Memory B cell (primary cell): ENCODE results near the gene TFR2.
A peak's percentile ranks its signal among the peaks of the same experiment; 100 is the strongest.

ENCODE experiments used
- ATAC-seq: fragments of 150-1000 bp; cut with Tn5 transposase; 2 replicates; pipeline ENCODE4 v1.10.0; 2021; ENCODE audit warnings: low read depth, mild to moderate bottlenecking, moderate library complexity
- DNase-seq, 2 donors: peaks; one replicate each; pipeline ENCODE4 v3.0.0; 2022; ENCODE audit warnings: low spot score in 2 of 2
- H3K27ac Mint-ChIP-seq: one replicate; pipeline ENCODE4 v1.8.0; 2022; ENCODE audit warnings: mild to moderate bottlenecking, moderate library complexity, mixed read lengths
- H3K27me3 Mint-ChIP-seq: one replicate; pipeline ENCODE4 v1.8.0; 2022; ENCODE audit warnings: mixed read lengths
- H3K36me3 Mint-ChIP-seq: one replicate; pipeline ENCODE4 v1.8.0; 2022; ENCODE audit warnings: mild to moderate bottlenecking, mixed read lengths
- H3K4me1 Mint-ChIP-seq: one replicate; pipeline ENCODE4 v1.8.0; 2022; ENCODE audit warnings: mixed read lengths
- H3K4me3 Mint-ChIP-seq: one replicate; pipeline ENCODE4 v1.8.0; 2022; ENCODE audit warnings: mild to moderate bottlenecking, moderate library complexity, mixed read lengths
- H3K9me3 Mint-ChIP-seq: one replicate; pipeline ENCODE4 v1.8.0; 2022; ENCODE audit warnings: mixed read lengths

The TFR2 gene

DNA sequence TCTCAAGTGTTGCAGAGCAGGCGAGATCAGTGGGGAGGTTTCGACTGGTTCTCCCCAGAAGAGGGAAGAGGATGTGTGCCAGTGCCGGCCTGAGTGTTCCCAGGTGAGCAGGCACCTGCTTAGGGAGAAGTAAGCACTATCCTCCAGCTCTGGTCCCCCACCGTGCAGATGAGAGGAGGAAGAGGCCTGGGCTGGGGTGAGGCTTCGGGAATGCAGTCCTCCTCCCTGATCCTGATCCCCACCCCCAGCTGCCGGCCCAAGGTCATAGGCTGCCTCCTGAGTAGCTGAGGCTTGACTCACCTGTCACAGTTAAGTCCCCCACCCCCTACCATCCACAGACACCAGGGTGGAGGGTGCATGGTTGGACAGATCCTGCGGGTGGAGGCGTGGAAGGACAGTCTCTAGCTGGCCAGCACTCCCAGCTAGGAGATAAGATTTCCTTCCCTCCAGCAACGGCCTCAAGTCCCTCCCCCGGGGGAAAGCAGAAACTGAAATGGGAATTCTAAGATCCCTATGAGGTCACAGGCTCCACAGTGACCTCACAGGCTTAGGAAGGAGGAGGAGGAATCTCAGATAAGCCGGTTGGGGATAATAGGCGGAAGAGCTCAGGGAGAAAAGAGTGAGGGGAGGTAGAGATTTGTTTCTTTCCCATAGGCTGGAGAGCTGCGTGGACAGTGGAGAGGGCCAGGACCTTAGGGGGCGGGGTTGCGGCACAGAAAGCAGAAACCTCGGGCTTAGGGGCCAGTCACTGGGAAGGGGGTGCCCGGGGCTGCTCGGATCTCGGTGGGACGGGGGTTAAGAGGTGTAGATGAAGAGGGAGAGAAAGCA, 56.5 kb downstream of the TFR2 start:
- Mint-ChIP-seq H3K27me3 (peaks cover 2% of the 10 kb centered on the region), H3K27ac (peak overlapping the region; percentile 94), H3K36me3 (no peaks in the 10 kb centered on the region), H3K4me3 (peak overlapping the region; percentile 95), H3K9me3 (no peaks in the 10 kb centered on the region), H3K4me1 (peaks cover 28% of the 10 kb centered on the region)
- ATAC-seq: no peak
- DNase-seq: no peak

GRCh38 chr7:100584054-100584682, 57.2 kb downstream of the TFR2 start:
- Mint-ChIP-seq H3K4me3 (peak overlapping the region; percentile 95), H3K4me1 (peaks cover 28% of the 10 kb centered on the region), H3K36me3 (peaks cover 3% of the 10 kb centered on the region), H3K9me3 (no peaks in the 10 kb centered on the region), H3K27ac (peak overlapping the region; percentile 94), H3K27me3 (no peaks in the 10 kb centered on the region)
- ATAC-seq (no peak), DNase-seq (no peak)

DNA sequence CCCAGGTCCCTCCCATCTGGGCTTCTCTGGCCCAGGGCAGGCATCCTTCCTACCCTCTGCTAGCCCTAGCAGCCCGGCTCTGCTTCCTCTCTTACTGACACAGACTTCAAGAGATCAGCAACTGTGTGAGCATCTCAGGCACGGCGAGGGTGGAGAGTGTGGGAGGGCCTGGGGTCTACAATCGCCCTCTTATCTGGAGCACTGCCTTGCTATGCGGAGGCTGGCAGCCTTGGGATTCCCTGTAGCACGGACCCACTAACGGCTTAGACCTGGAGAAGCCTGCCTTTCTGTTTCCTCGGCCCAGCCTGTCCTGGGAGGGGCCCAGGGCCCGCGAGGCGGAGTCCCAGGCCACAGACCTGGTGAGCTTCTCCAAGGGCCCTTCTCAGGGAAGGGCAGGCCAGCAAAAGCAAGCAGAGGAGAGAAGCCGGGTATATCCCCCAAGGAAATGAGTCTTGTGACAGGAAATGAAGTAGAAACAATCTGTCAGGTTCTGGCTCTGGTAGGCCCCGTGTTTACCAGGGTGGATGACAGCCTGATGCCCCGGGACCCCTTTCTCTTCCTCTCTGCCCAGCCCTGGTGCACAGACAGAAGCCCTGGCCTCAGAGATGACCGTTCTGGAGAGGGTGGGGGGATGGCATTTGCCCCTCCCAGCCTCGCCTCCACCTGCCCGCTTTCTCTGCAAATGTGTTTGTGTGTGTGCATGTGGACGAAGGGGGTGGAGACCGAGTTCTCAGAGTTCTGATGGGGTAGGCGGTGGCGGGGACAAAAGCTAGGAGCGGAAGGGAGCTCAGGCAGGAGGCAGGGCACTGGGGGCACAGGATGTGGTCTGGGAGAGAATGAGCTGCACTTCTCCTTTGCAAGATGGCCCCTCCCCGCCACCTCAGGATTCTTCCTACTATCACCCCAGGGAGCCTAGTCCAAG, 58.0 kb downstream of the TFR2 start:
- H3K27me3 Mint-ChIP-seq: no peaks in the 10 kb centered on the region
- H3K27ac Mint-ChIP-seq: peak overlapping the region; percentile 94
- ATAC-seq: peak; percentile 3
- peaks cover 7% of the 10 kb centered on the region for H3K36me3 Mint-ChIP-seq
- DNase-seq: peak; percentile 46 to 49
- H3K4me1 Mint-ChIP-seq: peaks cover 28% of the 10 kb centered on the region
- no peaks in the 10 kb centered on the region for H3K9me3 Mint-ChIP-seq
- H3K4me3 Mint-ChIP-seq: peak overlapping the region; percentile 95

DNA sequence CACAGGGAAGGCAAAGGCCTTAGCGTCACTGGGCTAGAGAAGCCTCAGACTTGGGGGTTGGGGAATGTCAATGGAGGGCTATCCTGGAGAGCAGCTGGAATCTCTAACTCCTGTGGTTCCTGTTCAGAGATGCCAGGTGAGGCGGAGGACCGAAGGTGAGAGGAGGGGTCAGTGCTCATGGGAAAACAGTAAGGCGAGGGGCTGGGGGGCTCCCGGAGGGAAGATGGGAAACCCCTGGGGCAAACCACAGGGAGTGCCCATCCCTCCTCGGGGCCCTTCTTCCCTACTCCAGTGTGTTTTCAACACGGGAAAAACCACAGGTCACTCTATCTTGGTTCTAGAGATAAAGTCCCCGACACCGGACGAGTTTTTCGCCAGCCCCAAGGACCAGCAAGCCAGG, 58.7 kb downstream of the TFR2 start:
- Mint-ChIP-seq H3K4me3 (peak overlapping the region; percentile 60), H3K9me3 (no peaks in the 10 kb centered on the region), H3K27me3 (no peaks in the 10 kb centered on the region)

GRCh38 chr7:100582041-100582579, 59.2 kb downstream of the TFR2 start:
- peak overlapping the region; percentile 94 for H3K27ac Mint-ChIP-seq
- no peaks in the 10 kb centered on the region for H3K27me3 Mint-ChIP-seq
- DNase-seq (no peak), ATAC-seq (no peak)
- H3K9me3 Mint-ChIP-seq: no peaks in the 10 kb centered on the region
- peaks cover 28% of the 10 kb centered on the region for H3K4me1 Mint-ChIP-seq
- peak overlapping the region; percentile 60 for H3K4me3 Mint-ChIP-seq
- peaks cover 7% of the 10 kb centered on the region for H3K36me3 Mint-ChIP-seq

More for the DNA sequence above, 58.7 kb downstream of the TFR2 start:
- peaks cover 28% of the 10 kb centered on the region for H3K4me1 Mint-ChIP-seq
- DNase-seq (no peak), ATAC-seq (no peak)
- H3K27ac Mint-ChIP-seq: peak overlapping the region; percentile 94
- H3K36me3 Mint-ChIP-seq: peaks cover 7% of the 10 kb centered on the region

DNA sequence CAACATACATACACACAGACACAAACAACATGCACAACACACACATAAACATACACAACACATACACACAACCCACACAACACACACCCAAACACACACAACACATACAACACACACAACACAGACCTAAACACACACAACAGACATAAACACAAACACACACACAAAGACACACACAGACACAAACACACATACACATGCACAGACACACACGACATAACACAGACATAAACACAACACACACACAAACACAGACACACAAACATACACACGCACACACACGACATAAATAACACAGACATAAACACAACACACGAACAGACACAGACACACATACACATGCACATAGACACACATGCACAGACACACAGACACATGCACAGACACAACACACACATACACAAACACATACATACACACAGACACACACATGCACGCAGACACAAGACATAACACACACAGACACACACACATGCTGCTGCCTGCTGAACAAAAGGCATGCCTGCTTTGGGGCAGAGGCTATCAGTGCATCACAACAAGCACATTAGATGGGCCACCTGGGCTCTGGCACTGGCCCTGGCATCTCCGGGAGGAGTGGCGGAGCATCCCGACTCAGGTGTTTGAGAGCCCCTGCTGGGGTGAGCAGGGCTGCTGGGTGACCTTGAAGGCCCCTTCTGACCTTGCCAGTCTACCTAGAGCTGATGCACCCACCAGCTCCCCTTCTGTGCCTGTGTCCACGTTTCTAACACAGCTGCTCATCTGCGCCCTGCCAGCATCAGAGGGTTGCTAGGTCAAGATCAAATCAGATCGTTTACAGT, 60.7 kb downstream of the TFR2 start:
- ATAC-seq (no peak), DNase-seq (no peak)
- no peaks in the 10 kb centered on the region for H3K27me3 Mint-ChIP-seq
- peaks cover 16% of the 10 kb centered on the region for H3K36me3 Mint-ChIP-seq
- no peak overlapping the region for H3K4me3 Mint-ChIP-seq
- no peaks in the 10 kb centered on the region for H3K9me3 Mint-ChIP-seq
- no peak overlapping the region for H3K27ac Mint-ChIP-seq
- H3K4me1 Mint-ChIP-seq: peaks cover 26% of the 10 kb centered on the region

DNA sequence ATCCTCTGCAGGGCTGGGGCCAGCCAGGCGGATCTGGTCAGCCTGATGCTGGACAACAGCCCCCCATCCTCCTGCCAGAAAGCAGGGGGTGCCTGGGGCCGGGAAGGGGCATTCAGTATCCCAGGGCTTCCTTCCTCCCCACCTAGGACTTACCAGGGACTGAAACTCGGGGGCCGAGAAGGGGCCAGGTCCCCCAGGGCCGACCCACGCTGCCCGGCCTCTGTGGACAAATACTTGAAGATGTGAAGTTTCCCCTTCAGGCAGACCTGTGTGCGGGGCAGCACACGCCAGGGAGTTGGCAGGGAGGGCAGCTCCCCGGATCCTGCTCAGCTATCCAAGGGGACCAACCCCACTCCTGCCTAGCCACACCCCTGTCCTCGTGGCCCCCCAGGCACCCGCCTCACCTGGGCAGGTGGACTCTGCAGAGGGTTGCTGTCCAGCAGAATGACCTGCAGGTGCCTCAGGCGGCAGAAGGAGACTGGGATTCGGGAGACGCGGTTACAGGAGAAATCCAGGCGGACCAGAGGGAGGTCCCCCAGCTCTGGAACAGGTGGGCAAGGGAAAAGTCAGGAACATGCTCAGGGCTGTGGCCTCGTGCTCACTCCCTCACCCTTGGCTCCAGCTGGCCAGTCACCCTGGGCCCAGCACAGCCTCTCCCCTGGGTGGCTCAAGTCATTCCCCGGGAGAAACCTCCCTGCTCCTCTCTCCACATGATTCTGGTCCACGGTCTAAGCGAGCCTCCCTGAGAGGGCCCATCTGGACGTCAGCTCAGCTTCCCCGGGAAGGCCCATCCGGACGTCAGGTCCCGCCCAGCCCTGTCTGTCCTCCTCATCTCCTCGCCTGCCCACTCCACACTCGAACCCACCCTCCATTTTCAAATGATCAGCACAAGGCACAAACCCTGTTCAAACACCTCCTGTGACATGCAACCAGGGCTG, 62.8 kb downstream of the TFR2 start:
- Mint-ChIP-seq H3K4me1 (peaks cover 7% of the 10 kb centered on the region), H3K9me3 (no peaks in the 10 kb centered on the region), H3K36me3 (peaks cover 27% of the 10 kb centered on the region), H3K4me3 (no peak overlapping the region), H3K27ac (peak overlapping the region; percentile 63), H3K27me3 (no peaks in the 10 kb centered on the region)
- no peak for DNase-seq
- no peak for ATAC-seq

GRCh38 chr7:100577507-100577906, 63.8 kb downstream of the TFR2 start:
- Mint-ChIP-seq H3K27me3 (no peaks in the 10 kb centered on the region), H3K4me3 (no peak overlapping the region), H3K4me1 (peaks cover 1% of the 10 kb centered on the region), H3K9me3 (no peaks in the 10 kb centered on the region), H3K27ac (no peak overlapping the region), H3K36me3 (peaks cover 27% of the 10 kb centered on the region)
- ATAC-seq: no peak
- DNase-seq: no peak

DNA sequence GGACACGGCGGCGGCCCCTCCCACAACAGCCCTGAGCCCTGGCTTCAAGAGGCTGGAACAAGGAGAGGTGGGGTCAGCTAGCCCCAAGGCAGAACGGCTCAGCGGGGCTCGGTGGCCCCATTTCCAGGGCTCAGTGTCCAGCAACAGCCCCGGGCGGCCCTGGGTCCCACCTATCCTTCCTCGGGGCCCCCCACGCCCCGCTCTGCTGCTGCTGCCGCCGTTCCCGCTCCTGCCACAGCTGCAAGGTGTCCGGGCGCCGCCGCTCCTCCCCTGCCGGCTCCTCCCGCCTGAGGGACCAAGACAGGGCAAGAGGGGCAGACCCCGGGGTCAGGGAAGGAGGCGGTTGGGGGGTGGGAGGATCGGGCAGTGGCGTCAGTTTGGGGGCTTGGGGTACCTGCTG, 64.2 kb downstream of the TFR2 start:
- ATAC-seq: no peak
- no peaks in the 10 kb centered on the region for H3K9me3 Mint-ChIP-seq
- H3K27ac Mint-ChIP-seq: no peak overlapping the region
- peaks cover 31% of the 10 kb centered on the region for H3K36me3 Mint-ChIP-seq
- no peaks in the 10 kb centered on the region for H3K27me3 Mint-ChIP-seq
- peaks cover under 1% of the 10 kb centered on the region for H3K4me1 Mint-ChIP-seq
- H3K4me3 Mint-ChIP-seq: no peak overlapping the region
- DNase-seq: no peak

DNA sequence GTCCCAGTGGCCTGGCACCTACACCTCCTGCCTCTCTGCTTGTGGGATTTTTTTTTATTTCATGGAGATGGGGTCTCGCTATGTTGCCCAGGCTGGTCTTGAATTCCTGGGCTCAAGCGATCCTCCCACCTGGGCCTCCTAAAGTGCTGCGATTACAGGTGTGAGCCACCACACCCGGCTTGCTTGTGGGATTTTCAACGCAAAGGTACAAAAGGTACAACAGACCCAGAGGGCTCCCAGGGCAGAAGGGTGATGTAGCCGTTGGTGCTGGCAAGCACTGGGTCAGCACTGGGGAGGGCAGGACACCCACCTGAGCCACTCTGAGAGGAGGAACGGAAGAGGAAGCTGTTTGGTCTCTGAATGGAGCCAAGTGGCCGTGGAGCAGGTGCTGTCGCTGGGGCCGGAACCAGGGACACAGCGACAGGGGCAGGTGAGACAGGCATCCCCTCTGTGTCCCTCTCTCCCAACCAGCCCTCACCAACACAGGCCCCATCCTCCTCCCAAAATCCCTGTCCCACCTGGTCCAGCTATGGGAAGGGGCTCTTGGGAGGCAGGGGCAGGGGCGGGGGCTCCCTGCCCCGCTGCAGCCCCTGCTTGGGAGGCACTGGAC, 64.9 kb downstream of the TFR2 start:
- Mint-ChIP-seq H3K36me3 (peaks cover 32% of the 10 kb centered on the region), H3K27me3 (no peaks in the 10 kb centered on the region), H3K4me3 (no peak overlapping the region), H3K27ac (no peak overlapping the region), H3K4me1 (peaks cover 4% of the 10 kb centered on the region), H3K9me3 (no peaks in the 10 kb centered on the region)
- no peak for DNase-seq
- no peak for ATAC-seq

DNA sequence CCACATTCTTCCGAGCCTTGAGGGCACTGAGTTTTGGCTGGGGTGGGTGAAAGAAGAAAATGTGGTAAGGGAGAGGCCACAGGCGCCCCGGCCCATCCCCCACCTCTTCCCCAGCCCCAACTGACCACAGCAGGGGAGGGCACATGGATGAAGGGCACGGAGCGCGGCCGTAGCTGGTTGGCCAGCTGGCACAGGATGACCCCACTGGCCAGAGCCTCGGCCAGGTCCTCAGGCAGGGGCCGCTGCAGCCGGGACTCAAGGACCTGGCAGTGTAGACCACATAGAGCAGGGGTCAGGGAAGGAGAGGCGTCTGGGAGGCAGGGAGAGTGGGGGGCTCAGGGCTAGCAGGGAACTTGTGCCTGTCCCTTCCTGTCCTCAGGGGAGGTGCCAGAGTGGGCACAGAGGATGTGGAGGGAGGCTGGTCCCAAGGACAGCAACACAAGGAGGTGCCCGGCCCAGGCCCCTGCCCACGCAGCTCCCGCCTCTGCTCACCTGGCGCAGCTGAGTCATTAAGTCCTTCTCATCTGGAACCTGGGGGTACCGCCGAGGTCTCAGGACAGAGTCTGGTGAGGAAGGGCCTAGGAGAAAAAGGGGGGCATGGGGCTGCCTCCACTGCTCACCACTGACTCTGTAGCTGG, 65.5 kb downstream of the TFR2 start:
- Mint-ChIP-seq H3K27me3 (no peaks in the 10 kb centered on the region), H3K4me3 (no peak overlapping the region), H3K36me3 (peaks cover 32% of the 10 kb centered on the region), H3K9me3 (no peaks in the 10 kb centered on the region), H3K4me1 (peaks cover 4% of the 10 kb centered on the region), H3K27ac (no peak overlapping the region)
- no peak for ATAC-seq
- no peak for DNase-seq

DNA sequence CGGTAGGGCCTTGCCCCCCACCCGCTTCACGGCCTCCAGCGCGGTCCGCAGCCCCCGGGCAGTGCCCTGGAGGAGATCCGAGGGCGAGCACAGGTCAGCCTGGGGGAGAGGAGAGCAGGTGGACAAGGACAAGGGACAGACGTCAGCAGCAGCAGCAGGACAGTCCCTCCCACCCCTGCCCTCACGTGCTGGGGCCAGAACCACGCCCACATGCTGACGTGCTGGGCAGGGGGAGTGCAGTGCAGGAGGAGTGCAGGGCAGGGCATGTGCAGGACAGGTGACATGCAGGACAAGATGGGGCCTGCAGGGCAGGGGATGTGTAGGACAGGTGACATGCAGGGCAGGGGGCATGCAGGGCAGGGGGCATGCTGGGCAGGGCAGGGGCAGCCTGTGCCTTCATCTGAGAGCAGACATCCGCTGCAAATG, 66.1 kb downstream of the TFR2 start:
- DNase-seq: no peak
- Mint-ChIP-seq H3K27me3 (no peaks in the 10 kb centered on the region), H3K4me3 (no peak overlapping the region), H3K36me3 (peaks cover 32% of the 10 kb centered on the region), H3K9me3 (no peaks in the 10 kb centered on the region), H3K27ac (no peak overlapping the region), H3K4me1 (peaks cover 4% of the 10 kb centered on the region)
- ATAC-seq: no peak
